ENCODE data around the gene TRAT1.
"Not testable (repeated sequence)": the region's sequence is repeated elsewhere in the genome, so short reads cannot be mapped to it uniquely, and the experiment has no call there.

Gene TRAT1

DNA sequence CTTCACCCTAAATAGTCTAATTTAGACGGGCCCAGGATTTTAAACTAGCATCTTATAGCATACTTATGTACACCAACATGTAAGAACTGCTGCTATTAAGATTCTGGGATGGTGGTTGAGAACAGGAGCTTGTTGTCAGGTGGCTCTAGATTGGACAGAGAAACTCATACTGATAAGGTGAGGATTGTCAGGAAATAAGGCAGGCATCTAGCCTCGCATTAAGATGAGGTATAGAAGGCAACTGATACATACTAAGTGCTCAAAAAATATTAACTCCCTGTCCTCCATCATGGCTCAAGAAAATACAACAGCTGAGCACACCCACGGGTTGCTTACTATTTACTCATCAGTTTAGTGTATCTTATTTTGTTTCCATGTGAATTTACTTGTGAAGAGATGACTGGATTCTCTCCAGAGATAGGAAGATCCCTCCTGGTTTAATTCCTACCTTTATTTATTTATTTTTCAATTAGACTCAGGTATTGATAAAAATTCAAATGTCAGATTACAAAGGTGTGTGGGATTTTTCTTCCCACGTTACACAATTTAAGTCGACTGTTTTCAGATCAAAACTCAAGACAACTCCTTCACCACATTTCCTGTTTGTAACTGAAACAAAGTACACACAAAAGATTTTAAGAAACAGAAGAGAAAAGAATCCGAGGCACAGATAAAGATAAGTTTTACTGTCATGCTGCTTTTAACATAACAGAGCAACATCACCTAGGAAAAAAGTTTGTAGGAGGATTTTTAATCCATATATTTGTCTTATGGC is at the start of gene TRAT1:
Gene TRAT1 (plus strand): TSS at position 664 of the 775 bp plus-strand sequence. CDS start 142 bp downstream, outside the sequence.
- peak; percentile 67 for DNase-seq

DNA sequence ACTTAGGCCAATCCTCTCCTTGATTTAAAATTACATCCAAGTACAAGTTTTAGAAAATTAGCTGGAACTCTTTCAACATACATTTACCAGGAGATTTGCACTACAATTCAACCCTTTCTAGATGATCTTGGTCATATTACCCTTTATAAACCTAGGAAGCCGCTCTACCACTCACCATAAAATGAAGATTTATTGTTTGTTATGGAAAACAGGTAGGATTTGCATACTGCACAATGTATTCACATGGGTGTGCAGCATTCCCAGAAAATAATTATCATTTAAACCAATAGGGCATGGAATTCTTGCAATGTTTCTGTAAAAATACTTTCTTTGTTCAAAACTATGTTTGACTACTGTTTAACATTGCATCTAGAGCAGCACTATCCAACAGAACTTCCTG is 46.9 kb upstream of the TRAT1 start:
- DNase-seq = no peak

- no peak for DNase-seq
These were observed 43.1 kb upstream of the TRAT1 start for GRCh38 chr3:108779496-108779895.

DNA sequence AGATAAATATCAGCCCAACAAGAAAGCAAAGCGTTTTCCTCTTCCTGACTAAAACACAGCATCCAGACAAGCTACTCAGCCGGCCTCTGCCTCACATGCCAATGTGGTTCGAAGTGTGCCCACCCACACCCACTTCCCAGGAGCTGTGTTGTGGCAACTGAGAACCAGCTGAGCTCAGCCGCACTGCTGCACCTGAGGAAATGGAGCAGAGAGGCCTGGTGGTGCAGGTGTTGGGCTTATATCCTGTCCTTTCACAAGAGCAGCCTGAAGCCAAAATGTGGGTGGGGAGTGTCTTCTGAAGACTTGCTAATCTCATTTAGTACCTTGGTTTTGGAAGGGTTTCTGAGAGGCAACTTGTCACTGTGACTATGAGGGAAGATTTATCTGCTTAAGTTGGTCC is 42.4 kb upstream of the TRAT1 start:
- DNase-seq = peak; percentile 12

- no peak for DNase-seq
These were observed 31.1 kb upstream of the TRAT1 start for GRCh38 chr3:108791473-108791872.

DNA sequence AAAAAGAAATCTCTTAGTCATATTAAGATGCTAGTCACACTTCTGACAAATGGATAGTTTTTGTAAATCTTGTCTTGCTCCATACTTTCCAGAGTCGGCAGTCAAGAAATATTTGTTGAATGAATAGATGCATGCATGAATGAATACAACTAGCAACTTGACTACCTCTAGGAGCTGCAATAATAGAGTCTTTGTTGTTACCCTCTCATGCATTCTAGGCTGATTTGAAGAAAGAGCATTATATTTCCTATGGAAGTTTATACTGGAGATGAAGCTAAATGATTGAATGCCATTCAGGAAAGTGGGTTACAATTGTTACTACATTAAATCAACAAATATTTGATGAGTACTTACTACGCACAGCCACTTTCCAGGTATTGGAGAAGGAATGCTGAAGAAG is 18.1 kb upstream of the TRAT1 start:
- no peak for DNase-seq

- no peak for DNase-seq
These were observed 17.6 kb upstream of the TRAT1 start for GRCh38 chr3:108804966-108805365.

DNA sequence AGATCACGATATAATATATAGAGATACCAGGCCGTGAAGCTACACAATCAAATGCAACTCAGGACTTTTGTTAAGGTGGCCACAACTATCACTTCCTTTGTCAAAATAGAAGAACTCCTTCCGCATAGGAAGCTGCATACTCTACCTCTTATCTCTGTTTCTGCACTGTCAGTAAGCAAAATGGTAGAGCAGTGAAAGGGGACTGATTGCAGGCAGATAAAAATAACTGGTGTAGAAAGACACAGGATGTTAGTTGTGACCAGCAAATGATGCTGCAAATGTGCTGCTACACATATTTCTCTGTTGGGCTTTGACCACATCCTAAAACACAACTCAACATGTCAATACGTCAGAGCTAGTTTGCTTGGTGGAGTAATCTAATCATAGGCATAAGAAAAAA is 16.3 kb upstream of the TRAT1 start:
- peak; percentile 82 for DNase-seq

GRCh38 chr3:108818404-108818803 is 4.2 kb upstream of the TRAT1 start:
- DNase-seq = peak; percentile 87

- peak; percentile 56 for DNase-seq
These were observed 2.0 kb upstream of the TRAT1 start for GRCh38 chr3:108820586-108820985.

- peak; percentile 56 for DNase-seq
These were observed 641 bp downstream of the TRAT1 start for GRCh38 chr3:108823227-108823626.

- DNase-seq = not testable (repeated sequence)
These were observed 1.2 kb downstream of the TRAT1 start for GRCh38 chr3:108823803-108824202.

GRCh38 chr3:108826309-108827187 is 4.0 kb downstream of the TRAT1 start:
- no peak for DNase-seq

DNA sequence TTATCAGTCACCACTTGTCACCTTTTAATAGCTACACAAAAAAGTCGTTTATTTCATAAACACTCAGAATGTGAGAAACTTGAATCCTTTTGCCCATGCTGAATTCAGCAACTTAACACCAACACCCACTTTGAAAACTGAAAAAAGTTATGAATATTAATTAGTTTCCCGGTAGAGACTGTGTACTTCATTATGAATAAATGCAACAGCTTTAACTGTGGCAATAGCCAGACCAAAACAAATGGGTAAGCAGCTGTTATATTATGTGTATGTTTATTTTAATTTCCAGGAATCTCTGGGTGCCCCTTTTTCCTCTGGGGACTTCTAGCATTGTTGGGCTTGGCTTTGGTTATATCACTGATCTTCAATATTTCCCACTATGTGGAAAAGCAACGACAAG is 7.8 kb downstream of the TRAT1 start:
- DNase-seq = no peak

- DNase-seq = no peak
These were observed 8.5 kb downstream of the TRAT1 start for GRCh38 chr3:108830991-108831614.

DNA sequence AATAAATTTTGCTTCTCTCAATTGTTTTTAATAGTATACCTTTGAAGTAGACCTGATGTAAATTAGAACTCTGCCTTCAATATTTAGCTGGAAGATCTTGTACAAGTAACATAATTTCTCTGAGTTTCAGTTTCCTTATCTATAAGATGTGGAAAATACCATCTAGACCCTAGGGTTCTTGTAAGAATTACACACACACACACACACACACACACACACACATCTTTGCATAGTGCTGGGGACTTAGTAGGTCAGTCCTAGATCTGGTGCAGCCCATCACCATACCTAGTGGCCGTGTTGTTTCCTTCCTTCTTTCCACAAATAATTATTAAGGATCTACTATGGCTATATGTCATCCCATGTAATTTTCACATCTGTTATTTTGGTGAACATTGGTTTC is 11.0 kb downstream of the TRAT1 start:
- DNase-seq = peak; percentile 61

DNA sequence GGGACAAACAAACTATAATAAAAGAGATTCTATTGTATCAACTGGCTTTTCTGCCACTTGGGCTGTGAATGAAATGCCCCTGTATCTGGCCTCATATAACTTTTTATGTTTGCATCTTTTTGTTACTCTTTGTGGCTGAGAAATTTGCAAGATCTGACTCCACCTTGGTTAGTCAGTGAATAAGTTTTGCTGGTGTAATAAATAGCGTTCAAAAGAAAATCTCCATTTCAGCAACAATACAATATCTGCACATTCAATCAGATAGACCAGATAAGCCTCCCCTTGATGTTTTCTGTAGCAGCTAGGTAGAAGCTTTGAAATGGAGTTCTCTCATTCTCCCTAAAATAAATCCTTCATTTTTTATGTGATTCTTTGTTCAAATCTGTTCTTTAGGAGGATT is 12.0 kb downstream of the TRAT1 start:
- peak; percentile 81 for DNase-seq

DNA sequence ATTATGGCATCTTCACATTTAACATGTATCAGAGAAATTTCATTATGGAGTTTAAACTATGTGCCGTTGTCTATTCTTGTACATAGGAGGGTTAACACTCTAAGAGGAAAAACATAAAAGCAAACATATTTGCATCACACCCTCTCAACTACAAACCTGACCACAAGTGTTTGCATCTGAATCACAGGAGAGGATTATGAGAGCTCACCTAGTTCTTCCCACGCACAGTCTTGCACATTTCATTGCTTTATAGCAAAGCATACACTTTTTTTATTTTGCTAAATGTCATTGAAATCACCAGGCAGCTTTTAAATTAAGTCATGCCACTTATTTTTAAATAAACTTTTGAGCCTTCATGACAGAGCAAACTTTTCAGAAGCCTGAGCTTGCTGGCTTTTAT is 12.5 kb downstream of the TRAT1 start:
- peak; percentile 90 for DNase-seq

- DNase-seq = peak; percentile 90
These were observed 15.8 kb downstream of the TRAT1 start for GRCh38 chr3:108838436-108838835.

- DNase-seq = no peak
These were observed 23.2 kb downstream of the TRAT1 start for GRCh38 chr3:108845709-108846293.

DNA sequence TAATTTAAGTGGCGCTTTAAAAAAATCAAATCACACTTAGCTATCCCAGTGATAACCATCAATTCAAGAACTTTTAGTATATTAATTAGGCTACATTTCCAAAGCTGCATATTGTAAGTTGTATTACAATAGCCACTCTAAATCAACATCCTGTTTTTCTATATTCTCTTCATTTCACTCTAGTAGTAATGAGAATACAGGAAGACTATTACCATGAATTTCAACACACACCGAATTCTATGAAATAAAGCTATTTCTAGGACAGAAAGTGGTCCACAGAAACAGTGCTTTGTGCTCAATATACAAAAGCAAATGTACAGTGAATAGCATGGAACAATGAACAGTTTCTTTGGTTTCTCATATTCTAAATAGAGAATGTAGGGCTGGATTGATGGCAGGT is 24.6 kb downstream of the TRAT1 start:
- no peak for DNase-seq

DNA sequence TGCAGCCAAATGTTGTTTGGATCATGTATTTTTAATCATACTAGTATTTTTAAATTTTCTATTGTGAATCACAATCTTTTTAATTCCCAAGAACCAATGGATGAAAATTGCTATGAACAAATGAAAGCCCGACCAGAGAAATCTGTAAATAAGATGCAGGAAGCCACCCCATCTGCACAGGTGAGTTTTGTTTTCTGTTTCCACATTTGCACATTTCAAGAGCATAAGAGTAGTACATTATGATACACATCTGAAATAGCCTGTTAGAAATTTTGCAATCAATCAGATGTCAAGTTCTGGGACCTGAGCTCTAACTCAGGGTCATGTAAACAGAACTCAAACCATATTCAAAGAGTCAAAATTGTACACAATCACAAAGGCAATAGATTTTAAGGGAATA is 26.5 kb downstream of the TRAT1 start:
- no peak for DNase-seq

DNA sequence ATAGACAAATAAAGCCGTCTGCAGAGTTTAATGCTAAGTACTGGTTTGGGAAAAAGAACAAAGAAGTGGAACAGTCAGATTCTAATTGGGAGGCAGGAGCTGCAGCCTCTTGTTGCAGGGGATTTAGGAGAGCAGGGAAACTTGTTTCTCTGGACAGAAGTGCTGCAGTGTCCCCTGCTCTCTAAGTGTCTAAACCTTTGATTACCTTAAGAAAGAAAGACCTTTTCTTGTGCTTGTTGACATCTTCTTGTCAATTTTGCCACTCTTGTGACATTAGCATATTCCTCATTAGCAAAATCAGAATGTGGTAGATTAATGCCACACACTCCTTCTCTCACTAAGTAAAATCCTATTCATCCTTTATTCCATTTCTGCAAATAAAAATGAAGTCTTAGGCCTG is 38.8 kb downstream of the TRAT1 start:
- DNase-seq = no peak

Data from activated CD4-positive, alpha-beta T cell treated with anti-CD3 and anti-CD28 coated beads, Interleukin-10, Interleukin-2, amounts not matched to agents 100 ng/mL and 50 ng/mL, durations not matched to agents 16 hours and 8 hours (primary cell).